HG03558 (cell line): ENCODE data around the gene WDR47.
A peak's percentile ranks its signal among the peaks of the same experiment; 100 is the strongest.
"Not testable (repeated sequence)": the region's sequence is repeated elsewhere in the genome, so short reads cannot be mapped to it uniquely, and the experiment has no call there.

Experiments used
- ATAC-seq: cut with Tn5 transposase; IDR thresholded peaks from one replicate; pipeline ENCODE4 v1.9.1; 2021; ENCODE audit warnings: moderate number of reproducible peaks; ENCODE audit not compliant: unreplicated experiment; ENCODE audit errors: extremely low read depth

Gene WDR47

GRCh38 chr1:108969346-108969745, 72.6 kb downstream of the WDR47 start:
- no peak for ATAC-seq

GRCh38 chr1:108963052-108963686, 78.7 kb downstream of the WDR47 start, which contains the start of gene CLCC1:
Gene CLCC1, minus strand, starts transcription at chr1:108963484. Its CDS starts 13,047 bp downstream, at chr1:108950437.
- ATAC-seq: peak; percentile 79

- no peak for ATAC-seq
These were observed 79.2 kb downstream of the WDR47 start for GRCh38 chr1:108962681-108963051.

- no peak for ATAC-seq
These were observed 80.0 kb downstream of the WDR47 start for GRCh38 chr1:108961752-108962486.

GRCh38 chr1:108961198-108961597, 80.7 kb downstream of the WDR47 start:
- ATAC-seq: no peak

- no peak for ATAC-seq
These were observed 81.2 kb downstream of the WDR47 start for GRCh38 chr1:108960719-108961118.

GRCh38 chr1:108957888-108958287, 84.0 kb downstream of the WDR47 start:
- no peak for ATAC-seq

GRCh38 chr1:108955881-108956280, 86.0 kb downstream of the WDR47 start:
- no peak for ATAC-seq

- ATAC-seq: no peak
These were observed 86.8 kb downstream of the WDR47 start for GRCh38 chr1:108955111-108955510.

- no peak for ATAC-seq
These were observed 88.5 kb downstream of the WDR47 start for GRCh38 chr1:108953452-108953851.

GRCh38 chr1:108951242-108951641, 90.7 kb downstream of the WDR47 start:
- ATAC-seq: no peak

- no peak for ATAC-seq
These were observed 92.9 kb downstream of the WDR47 start for GRCh38 chr1:108949044-108949443.

GRCh38 chr1:108947871-108948525, 93.9 kb downstream of the WDR47 start:
- no peak for ATAC-seq

- no peak for ATAC-seq
These were observed 105.7 kb downstream of the WDR47 start for GRCh38 chr1:108936170-108936569.

GRCh38 chr1:108933944-108934343, 108.0 kb downstream of the WDR47 start:
- no peak for ATAC-seq

GRCh38 chr1:108927565-108927964, 114.3 kb downstream of the WDR47 start:
- ATAC-seq: not testable (repeated sequence)

- ATAC-seq: no peak
These were observed 116.0 kb downstream of the WDR47 start for GRCh38 chr1:108925920-108926319.
